ENCODE measurements around the gene ISM2. TPM values are rescaled to one million over a fixed set of nuclear protein-coding genes. Genes with fewer than 3 reads are reported as not detected.
A peak's percentile ranks its signal among the peaks of the same experiment; 100 is the strongest.
"Not testable (repeated sequence)": the region's sequence is repeated elsewhere in the genome, so short reads cannot be mapped to it uniquely, and the experiment has no call there.

ISM2 gene
- total RNA-seq: not detected

GRCh38 chr14:77498120-77498979 lies at the start of gene ISM2:
TSS of gene ISM2 (minus strand) at chr14:77498816. CDS start at chr14:77498793, 23 bp downstream.
- no peak for DNase-seq (ENCODE audit: low spot score in 2 of 2)
- Histone ChIP-seq H3K4me3 (peak within 1 kb of the TSS; percentile 74), H3K4me1 (peaks cover 16% of the 10 kb centered on the region), H3K9me3 (no peaks in the 10 kb centered on the region), H3K27ac (no peak within 1 kb of the TSS), H3K27me3 (peaks cover 26% of the 10 kb centered on the region), H3K36me3 (no peaks in the 10 kb centered on the region)
- 5% methylated on average over 33 of the region's 104 CpGs for WGBS
- TF ChIP-seq EP300 (IDR thresholded peaks at IDR 0.05): no peak
- TF ChIP-seq CTCF (IDR thresholded peaks at IDR 0.05): no peak
- no peak for TF ChIP-seq POLR2A (IDR thresholded peaks at IDR 0.05)
- no peak for TF ChIP-seq POLR2AphosphoS5 (IDR thresholded peaks at IDR 0.05)

- Histone ChIP-seq H3K36me3 (peaks cover 35% of the 10 kb centered on the region), H3K4me3 (no peak overlapping the region), H3K27ac (no peak overlapping the region), H3K27me3 (no peaks in the 10 kb centered on the region), H3K4me1 (peaks cover 10% of the 10 kb centered on the region), H3K9me3 (no peaks in the 10 kb centered on the region)
- TF ChIP-seq EP300 (IDR thresholded peaks at IDR 0.05) (no peak), CTCF (IDR thresholded peaks at IDR 0.05) (no peak), POLR2A (IDR thresholded peaks at IDR 0.05) (no peak), POLR2AphosphoS5 (IDR thresholded peaks at IDR 0.05) (no peak)
- no peak for DNase-seq (ENCODE audit: low spot score in 2 of 2)
- WGBS: 89% methylated on average over 8 of the region's 8 CpGs
Observed at GRCh38 chr14:77547512-77548180, 49.0 kb upstream of the ISM2 start.

GRCh38 chr14:77545171-77545570 lies 46.6 kb upstream of the ISM2 start:
- H3K27ac ChIP-seq; H3K27me3 ChIP-seq; H3K9me3 ChIP-seq; DNase-seq (ENCODE audit: low spot score in 2 of 2); H3K4me3 ChIP-seq: not testable (repeated sequence)
- H3K36me3 ChIP-seq: peaks cover 28% of the 10 kb centered on the region
- peaks cover 13% of the 10 kb centered on the region for H3K4me1 ChIP-seq
- WGBS: 96% methylated on average over 11 of the region's 11 CpGs

- Histone ChIP-seq H3K4me3 (no peak overlapping the region), H3K4me1 (peaks cover 13% of the 10 kb centered on the region), H3K27me3 (no peaks in the 10 kb centered on the region), H3K9me3 (no peaks in the 10 kb centered on the region), H3K36me3 (peaks cover 25% of the 10 kb centered on the region), H3K27ac (no peak overlapping the region)
- 94% methylated on average over 2 of the region's 2 CpGs for WGBS
- no peak for DNase-seq (ENCODE audit: low spot score in 2 of 2)
- TF ChIP-seq EP300 (IDR thresholded peaks at IDR 0.05) (no peak), CTCF (IDR thresholded peaks at IDR 0.05) (no peak), POLR2AphosphoS5 (IDR thresholded peaks at IDR 0.05) (no peak), POLR2A (IDR thresholded peaks at IDR 0.05) (no peak)
Observed at GRCh38 chr14:77544571-77544970, 46.0 kb upstream of the ISM2 start.

GRCh38 chr14:77543637-77544334 lies 45.2 kb upstream of the ISM2 start:
- peaks cover 17% of the 10 kb centered on the region for H3K36me3 ChIP-seq
- H3K4me1 ChIP-seq: peaks cover 13% of the 10 kb centered on the region
- no peak for TF ChIP-seq CTCF (IDR thresholded peaks at IDR 0.05)
- TF ChIP-seq POLR2A (IDR thresholded peaks at IDR 0.05): no peak
- no peak for TF ChIP-seq EP300 (IDR thresholded peaks at IDR 0.05)
- no peak for TF ChIP-seq POLR2AphosphoS5 (IDR thresholded peaks at IDR 0.05)
- no peak for DNase-seq (ENCODE audit: low spot score in 2 of 2)
- H3K27me3 ChIP-seq: no peaks in the 10 kb centered on the region
- H3K9me3 ChIP-seq: no peaks in the 10 kb centered on the region
- WGBS: 80% methylated on average over 3 of the region's 3 CpGs
- H3K4me3 ChIP-seq: no peak overlapping the region
- peak overlapping the region; percentile 8 for H3K27ac ChIP-seq
